Astrocyte of the cerebellum (primary cell): ENCODE results near the gene TCF4.

Experiments used
- DNase-seq: peaks from one replicate; pipeline ENCODE4 v3.0.0-alpha.2; 2011; ENCODE audit warnings: low read depth
- H3K4me3 ChIP-seq: 2 replicates; pipeline ENCODE4 v1.5.1; 2011; ENCODE audit warnings: mild to moderate bottlenecking, low read depth, low read length, moderate library complexity
- in situ Hi-C: cut with HindIII; loops from 2 replicates; pipeline ENCODE4 v1.10.0; 2017; ENCODE audit warnings: low sequenced_read_pairs
- TF ChIP-seq, protein P1 (sequence below): IDR thresholded peaks from 2 replicates; pipeline ENCODE4 v1.5.1; 2012; ENCODE audit warnings: low read length, low read depth, moderate library complexity, mild to moderate bottlenecking; ENCODE audit errors: missing control alignments

Gene TCF4

DNA sequence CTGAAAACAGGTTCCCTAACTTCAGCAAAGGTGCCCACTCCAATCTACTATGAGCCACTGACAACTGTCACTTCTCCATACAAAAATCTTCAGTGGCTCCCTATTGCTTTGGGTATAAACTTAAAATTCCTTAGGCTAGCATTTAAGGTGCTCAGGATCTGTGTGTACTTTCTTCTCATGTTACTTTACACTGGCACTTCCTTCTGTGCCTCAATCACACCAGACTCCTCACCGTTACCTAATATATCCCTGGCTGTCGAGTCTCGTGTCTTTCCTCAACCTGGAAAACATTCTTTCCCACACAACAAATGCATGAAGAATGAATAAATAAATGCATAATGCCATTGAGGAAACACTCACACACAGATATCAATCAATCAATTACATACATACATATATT lies 101.1 kb downstream of the TCF4 start:
- DNase-seq = no peak
- in situ Hi-C loops = no loop called here
- TF ChIP-seq, protein P1, sequence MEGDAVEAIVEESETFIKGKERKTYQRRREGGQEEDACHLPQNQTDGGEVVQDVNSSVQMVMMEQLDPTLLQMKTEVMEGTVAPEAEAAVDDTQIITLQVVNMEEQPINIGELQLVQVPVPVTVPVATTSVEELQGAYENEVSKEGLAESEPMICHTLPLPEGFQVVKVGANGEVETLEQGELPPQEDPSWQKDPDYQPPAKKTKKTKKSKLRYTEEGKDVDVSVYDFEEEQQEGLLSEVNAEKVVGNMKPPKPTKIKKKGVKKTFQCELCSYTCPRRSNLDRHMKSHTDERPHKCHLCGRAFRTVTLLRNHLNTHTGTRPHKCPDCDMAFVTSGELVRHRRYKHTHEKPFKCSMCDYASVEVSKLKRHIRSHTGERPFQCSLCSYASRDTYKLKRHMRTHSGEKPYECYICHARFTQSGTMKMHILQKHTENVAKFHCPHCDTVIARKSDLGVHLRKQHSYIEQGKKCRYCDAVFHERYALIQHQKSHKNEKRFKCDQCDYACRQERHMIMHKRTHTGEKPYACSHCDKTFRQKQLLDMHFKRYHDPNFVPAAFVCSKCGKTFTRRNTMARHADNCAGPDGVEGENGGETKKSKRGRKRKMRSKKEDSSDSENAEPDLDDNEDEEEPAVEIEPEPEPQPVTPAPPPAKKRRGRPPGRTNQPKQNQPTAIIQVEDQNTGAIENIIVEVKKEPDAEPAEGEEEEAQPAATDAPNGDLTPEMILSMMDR = no peak
- no peak overlapping the region for H3K4me3 ChIP-seq

DNA sequence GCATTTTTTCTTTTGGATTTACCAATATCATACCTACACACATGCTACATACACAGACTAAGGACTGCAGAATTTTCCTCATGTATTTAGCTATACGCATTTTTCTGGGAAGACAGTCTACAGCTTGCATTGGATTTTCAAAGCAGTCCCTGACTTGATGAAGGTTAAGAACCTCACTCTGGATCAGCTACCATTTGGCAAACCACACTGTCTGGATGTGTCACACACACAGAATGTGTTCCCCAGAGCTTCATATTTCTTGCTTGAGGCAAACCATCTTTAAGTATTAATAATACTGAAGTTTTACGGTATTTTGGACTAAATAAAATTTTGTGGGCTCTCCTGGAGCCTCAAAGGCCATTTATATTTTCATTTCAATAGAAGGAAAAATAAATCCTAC lies 102.3 kb downstream of the TCF4 start:
- H3K4me3 ChIP-seq = no peak overlapping the region
- in situ Hi-C loops = no loop called here
- peak; percentile 62 for DNase-seq
- TF ChIP-seq, protein P1 = no peak

DNA sequence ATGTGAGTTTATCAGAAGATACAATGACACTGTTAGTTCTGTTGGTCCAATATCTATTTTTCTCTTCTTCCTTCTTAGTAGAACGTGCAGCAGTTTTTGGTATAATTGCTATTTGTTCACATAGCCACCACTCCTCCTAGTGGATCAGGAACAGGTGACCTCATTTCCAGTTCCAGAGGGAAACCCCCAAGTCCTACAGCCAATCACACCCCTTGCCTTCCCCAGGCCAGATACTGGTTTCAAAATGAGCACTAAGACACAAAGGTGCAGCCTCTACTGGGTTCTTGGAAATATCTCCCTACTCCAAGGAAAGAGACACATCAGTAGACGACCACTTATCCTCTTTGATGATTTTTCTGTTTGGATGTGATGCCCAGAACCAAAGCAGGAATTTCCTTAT lies 103.2 kb downstream of the TCF4 start:
- in situ Hi-C loops = no loop called here
- H3K4me3 ChIP-seq = no peak overlapping the region
- DNase-seq = no peak
- TF ChIP-seq, protein P1 = no peak

DNA sequence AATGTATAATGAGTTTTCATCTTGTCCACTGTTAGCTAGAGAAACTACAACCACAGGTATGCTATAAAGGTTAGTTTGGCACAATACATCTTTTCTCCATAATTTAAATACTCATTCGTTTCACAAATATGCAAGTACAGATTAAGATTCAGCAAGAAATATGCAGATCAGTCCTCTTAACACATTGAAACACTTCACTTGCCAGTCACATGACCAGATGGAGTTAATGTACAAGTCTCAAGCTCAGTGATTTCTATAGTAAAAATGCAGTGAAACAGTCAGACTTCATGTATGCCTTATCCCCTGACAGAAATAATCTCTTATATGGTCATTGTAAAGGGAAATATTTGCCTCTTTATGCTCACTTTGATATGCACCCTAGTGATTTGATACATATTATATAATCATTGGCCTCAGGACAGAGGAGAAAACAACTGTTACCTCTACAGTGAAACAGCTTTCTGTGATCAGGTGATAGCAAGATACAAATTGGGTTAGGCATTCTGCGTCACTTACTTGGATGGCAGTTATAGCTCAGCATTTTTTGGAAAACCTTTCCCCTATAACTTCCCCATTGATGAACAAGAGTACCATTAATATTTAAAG lies 104.6 kb downstream of the TCF4 start:
- H3K4me3 ChIP-seq = no peak overlapping the region
- no peak for DNase-seq
- in situ Hi-C loops = no loop called here
- TF ChIP-seq, protein P1 = no peak

DNA sequence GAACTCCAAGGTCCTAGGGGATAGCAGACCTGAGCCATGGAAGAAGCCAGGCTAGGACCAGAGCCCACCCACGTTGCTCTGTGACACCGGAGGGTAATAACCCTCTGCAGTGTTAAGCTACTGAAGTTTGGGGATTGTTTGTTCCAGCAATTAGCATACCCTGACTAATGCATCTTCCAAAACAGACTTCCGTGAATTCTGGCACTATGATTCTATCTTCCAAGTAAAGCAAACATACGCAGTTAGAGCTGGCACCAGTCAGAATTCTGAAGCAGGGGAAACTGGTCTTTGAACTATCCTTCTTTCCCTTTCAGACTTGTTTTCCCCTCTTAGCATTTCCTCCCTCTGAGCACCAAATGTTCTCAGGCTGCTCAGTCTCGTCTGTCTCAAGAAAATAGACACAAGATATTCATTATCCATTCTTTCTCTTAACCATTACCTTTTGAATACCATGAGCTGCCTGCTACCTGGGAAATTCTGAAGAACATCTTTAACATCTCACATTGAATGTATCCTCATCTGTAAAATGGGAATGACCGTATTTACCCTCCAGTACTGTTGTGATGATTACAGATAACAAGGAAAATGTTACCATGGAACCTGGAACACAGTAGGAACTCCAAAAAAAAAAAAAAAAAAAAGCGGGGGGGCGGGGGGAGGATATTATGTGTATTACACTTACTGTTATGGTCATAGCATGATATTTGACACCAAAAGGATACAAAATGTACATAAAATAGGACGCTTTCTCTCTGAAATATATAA lies 108.2 kb downstream of the TCF4 start:
- DNase-seq = no peak
- in situ Hi-C loops = no loop called here
- no peak overlapping the region for H3K4me3 ChIP-seq
- TF ChIP-seq, protein P1 = no peak

DNA sequence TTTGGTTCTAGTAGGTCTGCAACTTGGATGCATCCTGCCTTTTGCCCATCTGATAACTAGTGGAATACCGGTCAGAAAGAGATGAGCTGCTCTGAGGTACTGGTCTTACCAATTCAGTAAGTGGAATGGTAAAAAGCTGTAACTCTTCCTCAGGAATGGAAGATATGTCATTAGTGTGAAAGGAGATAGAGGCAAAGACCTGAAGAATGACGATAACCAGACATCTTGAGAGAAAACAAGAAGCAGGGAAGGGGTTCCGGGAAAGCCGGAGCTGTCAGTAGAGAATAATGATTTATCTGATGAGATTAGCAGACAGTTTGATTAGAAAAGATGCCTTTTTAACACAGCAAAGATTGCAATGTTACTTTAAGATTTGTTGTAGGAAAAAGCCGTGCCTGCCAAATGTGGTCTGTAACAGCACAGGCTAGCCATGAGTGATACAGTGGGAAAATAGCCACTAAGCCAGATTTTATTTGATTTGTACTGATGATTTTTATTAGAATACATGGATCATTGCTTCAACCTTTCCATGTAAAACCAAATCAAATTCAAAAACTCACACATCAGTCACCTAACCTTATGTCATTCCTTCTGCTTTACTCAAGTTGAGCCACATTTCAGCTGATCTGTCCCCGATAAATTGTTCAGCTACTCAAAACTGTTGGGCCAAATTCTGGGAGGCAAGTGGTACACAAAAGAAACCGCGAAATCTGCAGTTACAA lies 110.0 kb downstream of the TCF4 start:
- in situ Hi-C loops = no loop called here
- peak; percentile 44 for DNase-seq
- peak overlapping the region; percentile 30 for H3K4me3 ChIP-seq

More for the DNA sequence above, 110.0 kb downstream of the TCF4 start:
- TF ChIP-seq, protein P1 = no peak
